ENCODE results near the gene OSTN. TPM values are rescaled to one million over a fixed set of nuclear protein-coding genes. Genes with fewer than 3 reads are reported as not detected.

OSTN gene
- total and polyA plus RNA-seq, 2 experiments from 2014 or later = not detected

DNA sequence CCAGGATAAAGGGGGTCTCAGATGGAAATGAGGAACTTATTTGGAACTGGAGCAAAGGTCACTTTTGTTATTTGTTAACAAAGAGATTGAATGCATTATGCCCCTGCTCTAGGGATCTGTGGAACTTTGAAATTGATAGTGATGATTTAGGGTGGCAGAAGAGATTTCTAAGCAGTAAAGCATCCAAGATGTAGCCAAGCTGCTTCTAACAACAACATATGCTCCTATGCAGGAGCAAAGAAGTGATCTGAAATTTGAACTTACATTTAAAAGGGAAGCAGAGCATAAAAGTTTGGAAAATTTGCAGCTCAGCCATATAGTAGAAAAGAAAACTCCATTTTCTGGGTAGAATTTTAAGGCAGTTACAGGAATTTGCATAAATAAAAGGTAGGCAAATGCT lies 99.8 kb downstream of the OSTN start (continued):
- TF ChIP-seq CREB1 (CRISPR knock-in tag; IDR thresholded peaks at IDR 0.05; ENCODE audit: low read depth) (no peak), ZNF331 (CRISPR knock-in tag; IDR thresholded peaks at IDR 0.05; ENCODE audit: low read depth) (no peak), STAT1 (IDR thresholded peaks at IDR 0.05; ENCODE audit: unreplicated experiment) (no peak), EZH2phosphoT487 (IDR thresholded peaks at IDR 0.05; ENCODE audit: unreplicated experiment) (no peak)
- TF ChIP-seq, protein P1, sequence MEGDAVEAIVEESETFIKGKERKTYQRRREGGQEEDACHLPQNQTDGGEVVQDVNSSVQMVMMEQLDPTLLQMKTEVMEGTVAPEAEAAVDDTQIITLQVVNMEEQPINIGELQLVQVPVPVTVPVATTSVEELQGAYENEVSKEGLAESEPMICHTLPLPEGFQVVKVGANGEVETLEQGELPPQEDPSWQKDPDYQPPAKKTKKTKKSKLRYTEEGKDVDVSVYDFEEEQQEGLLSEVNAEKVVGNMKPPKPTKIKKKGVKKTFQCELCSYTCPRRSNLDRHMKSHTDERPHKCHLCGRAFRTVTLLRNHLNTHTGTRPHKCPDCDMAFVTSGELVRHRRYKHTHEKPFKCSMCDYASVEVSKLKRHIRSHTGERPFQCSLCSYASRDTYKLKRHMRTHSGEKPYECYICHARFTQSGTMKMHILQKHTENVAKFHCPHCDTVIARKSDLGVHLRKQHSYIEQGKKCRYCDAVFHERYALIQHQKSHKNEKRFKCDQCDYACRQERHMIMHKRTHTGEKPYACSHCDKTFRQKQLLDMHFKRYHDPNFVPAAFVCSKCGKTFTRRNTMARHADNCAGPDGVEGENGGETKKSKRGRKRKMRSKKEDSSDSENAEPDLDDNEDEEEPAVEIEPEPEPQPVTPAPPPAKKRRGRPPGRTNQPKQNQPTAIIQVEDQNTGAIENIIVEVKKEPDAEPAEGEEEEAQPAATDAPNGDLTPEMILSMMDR (conservative IDR thresholded peaks at IDR 0.05; ENCODE audit: low read depth in 2 of 2) = no peak

DNA sequence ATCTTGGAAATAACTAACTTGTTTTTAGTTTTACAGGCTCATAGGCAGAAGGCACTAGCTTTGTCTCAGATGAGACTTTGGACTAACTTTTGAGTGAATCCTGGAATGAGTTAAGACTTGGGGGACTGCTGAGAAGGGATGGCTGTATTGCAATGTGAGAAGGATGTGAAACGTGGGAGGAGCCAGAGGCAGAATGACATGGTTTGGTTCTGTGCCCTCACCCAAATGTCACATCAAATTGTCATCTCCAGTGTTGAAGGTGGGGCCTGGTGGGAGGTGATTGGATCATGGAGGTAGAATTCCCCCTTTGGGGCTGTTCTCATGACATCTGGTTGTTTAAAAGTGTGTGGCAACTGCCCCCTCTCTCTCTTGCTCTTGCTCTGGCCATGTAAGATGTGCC lies 101.4 kb downstream of the OSTN start:
- Histone ChIP-seq H3K27me3 (ENCODE audit: insufficient read depth) (no peaks in the 10 kb centered on the region), H3K4me3 (no peak overlapping the region), H3K4me1 (ENCODE audit: insufficient read depth) (peaks cover 12% of the 10 kb centered on the region), H3K9me2 (ENCODE audit: insufficient read depth) (no peaks in the 10 kb centered on the region), H3F3A (replicated peaks; ENCODE audit: low read depth) (no peaks in the 10 kb centered on the region), H3K4me2 (no peak overlapping the region), H3K36me3 (ENCODE audit: insufficient read depth) (no peaks in the 10 kb centered on the region), H3K27ac (ENCODE audit: low read depth) (no peak overlapping the region), H2AFZ (no peak overlapping the region), H4K20me1 (replicated peaks; ENCODE audit: insufficient read depth) (no peaks in the 10 kb centered on the region), H3K79me2 (replicated peaks; ENCODE audit: insufficient read depth) (no peaks in the 10 kb centered on the region)
- Mint-ChIP-seq H3K4me1 (peaks cover 22% of the 10 kb centered on the region), H3K27me3 (ENCODE audit: insufficient read depth, low read depth, poor library complexity) (peaks cover 5% of the 10 kb centered on the region), H3K4me3 (no peak overlapping the region), H3K9me3 (no peaks in the 10 kb centered on the region), H3K36me3 (ENCODE audit: low read depth) (no peaks in the 10 kb centered on the region), H3K27ac (no peak overlapping the region)
- no peak for DNase-seq (ENCODE audit: low spot score)
- no peak for ATAC-seq
- no peak for TF ChIP-seq NANOG (IDR thresholded peaks at IDR 0.05; ENCODE audit: borderline replicate concordance)
- TF ChIP-seq, protein P1 (conservative IDR thresholded peaks at IDR 0.05; ENCODE audit: low read depth in 2 of 2) = no peak
- TF ChIP-seq EZH2phosphoT487 (IDR thresholded peaks at IDR 0.05; ENCODE audit: unreplicated experiment) = no peak
- TF ChIP-seq ZNF331 (CRISPR knock-in tag; IDR thresholded peaks at IDR 0.05; ENCODE audit: low read depth) = no peak
- TF ChIP-seq CREB1 (CRISPR knock-in tag; IDR thresholded peaks at IDR 0.05; ENCODE audit: low read depth) = no peak
- TF ChIP-seq, protein P2, sequence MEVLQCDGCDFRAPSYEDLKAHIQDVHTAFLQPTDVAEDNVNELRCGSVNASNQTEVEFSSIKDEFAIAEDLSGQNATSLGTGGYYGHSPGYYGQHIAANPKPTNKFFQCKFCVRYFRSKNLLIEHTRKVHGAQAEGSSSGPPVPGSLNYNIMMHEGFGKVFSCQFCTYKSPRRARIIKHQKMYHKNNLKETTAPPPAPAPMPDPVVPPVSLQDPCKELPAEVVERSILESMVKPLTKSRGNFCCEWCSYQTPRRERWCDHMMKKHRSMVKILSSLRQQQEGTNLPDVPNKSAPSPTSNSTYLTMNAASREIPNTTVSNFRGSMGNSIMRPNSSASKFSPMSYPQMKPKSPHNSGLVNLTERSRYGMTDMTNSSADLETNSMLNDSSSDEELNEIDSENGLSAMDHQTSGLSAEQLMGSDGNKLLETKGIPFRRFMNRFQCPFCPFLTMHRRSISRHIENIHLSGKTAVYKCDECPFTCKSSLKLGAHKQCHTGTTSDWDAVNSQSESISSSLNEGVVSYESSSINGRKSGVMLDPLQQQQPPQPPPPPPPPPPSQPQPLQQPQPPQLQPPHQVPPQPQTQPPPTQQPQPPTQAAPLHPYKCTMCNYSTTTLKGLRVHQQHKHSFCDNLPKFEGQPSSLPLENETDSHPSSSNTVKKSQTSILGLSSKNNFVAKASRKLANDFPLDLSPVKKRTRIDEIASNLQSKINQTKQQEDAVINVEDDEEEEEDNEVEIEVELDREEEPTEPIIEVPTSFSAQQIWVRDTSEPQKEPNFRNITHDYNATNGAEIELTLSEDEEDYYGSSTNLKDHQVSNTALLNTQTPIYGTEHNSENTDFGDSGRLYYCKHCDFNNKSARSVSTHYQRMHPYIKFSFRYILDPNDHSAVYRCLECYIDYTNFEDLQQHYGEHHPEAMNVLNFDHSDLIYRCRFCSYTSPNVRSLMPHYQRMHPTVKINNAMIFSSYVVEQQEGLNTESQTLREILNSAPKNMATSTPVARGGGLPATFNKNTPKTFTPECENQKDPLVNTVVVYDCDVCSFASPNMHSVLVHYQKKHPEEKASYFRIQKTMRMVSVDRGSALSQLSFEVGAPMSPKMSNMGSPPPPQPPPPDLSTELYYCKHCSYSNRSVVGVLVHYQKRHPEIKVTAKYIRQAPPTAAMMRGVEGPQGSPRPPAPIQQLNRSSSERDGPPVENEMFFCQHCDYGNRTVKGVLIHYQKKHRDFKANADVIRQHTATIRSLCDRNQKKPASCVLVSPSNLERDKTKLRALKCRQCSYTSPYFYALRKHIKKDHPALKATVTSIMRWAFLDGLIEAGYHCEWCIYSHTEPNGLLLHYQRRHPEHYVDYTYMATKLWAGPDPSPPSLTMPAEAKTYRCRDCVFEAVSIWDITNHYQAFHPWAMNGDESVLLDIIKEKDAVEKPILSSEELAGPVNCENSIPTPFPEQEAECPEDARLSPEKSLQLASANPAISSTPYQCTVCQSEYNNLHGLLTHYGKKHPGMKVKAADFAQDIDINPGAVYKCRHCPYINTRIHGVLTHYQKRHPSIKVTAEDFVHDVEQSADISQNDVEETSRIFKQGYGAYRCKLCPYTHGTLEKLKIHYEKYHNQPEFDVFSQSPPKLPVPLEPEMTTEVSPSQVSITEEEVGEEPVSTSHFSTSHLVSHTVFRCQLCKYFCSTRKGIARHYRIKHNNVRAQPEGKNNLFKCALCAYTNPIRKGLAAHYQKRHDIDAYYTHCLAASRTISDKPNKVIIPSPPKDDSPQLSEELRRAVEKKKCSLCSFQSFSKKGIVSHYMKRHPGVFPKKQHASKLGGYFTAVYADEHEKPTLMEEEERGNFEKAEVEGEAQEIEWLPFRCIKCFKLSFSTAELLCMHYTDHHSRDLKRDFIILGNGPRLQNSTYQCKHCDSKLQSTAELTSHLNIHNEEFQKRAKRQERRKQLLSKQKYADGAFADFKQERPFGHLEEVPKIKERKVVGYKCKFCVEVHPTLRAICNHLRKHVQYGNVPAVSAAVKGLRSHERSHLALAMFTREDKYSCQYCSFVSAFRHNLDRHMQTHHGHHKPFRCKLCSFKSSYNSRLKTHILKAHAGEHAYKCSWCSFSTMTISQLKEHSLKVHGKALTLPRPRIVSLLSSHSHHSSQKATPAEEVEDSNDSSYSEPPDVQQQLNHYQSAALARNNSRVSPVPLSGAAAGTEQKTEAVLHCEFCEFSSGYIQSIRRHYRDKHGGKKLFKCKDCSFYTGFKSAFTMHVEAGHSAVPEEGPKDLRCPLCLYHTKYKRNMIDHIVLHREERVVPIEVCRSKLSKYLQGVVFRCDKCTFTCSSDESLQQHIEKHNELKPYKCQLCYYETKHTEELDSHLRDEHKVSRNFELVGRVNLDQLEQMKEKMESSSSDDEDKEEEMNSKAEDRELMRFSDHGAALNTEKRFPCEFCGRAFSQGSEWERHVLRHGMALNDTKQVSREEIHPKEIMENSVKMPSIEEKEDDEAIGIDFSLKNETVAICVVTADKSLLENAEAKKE (CRISPR knock-in tag; IDR thresholded peaks at IDR 0.05) = no peak
- TF ChIP-seq, protein P3, sequence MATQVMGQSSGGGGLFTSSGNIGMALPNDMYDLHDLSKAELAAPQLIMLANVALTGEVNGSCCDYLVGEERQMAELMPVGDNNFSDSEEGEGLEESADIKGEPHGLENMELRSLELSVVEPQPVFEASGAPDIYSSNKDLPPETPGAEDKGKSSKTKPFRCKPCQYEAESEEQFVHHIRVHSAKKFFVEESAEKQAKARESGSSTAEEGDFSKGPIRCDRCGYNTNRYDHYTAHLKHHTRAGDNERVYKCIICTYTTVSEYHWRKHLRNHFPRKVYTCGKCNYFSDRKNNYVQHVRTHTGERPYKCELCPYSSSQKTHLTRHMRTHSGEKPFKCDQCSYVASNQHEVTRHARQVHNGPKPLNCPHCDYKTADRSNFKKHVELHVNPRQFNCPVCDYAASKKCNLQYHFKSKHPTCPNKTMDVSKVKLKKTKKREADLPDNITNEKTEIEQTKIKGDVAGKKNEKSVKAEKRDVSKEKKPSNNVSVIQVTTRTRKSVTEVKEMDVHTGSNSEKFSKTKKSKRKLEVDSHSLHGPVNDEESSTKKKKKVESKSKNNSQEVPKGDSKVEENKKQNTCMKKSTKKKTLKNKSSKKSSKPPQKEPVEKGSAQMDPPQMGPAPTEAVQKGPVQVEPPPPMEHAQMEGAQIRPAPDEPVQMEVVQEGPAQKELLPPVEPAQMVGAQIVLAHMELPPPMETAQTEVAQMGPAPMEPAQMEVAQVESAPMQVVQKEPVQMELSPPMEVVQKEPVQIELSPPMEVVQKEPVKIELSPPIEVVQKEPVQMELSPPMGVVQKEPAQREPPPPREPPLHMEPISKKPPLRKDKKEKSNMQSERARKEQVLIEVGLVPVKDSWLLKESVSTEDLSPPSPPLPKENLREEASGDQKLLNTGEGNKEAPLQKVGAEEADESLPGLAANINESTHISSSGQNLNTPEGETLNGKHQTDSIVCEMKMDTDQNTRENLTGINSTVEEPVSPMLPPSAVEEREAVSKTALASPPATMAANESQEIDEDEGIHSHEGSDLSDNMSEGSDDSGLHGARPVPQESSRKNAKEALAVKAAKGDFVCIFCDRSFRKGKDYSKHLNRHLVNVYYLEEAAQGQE (IDR thresholded peaks at IDR 0.05; ENCODE audit: unreplicated experiment) = no peak
- TF ChIP-seq, protein P4, sequence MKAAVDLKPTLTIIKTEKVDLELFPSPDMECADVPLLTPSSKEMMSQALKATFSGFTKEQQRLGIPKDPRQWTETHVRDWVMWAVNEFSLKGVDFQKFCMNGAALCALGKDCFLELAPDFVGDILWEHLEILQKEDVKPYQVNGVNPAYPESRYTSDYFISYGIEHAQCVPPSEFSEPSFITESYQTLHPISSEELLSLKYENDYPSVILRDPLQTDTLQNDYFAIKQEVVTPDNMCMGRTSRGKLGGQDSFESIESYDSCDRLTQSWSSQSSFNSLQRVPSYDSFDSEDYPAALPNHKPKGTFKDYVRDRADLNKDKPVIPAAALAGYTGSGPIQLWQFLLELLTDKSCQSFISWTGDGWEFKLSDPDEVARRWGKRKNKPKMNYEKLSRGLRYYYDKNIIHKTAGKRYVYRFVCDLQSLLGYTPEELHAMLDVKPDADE (IDR thresholded peaks at IDR 0.05) = no peak

Measured in GM23338 (cell line).